ENCODE results near the gene TMEM247.

TMEM247 gene

GRCh38 chr2:46489423-46490174 is 10.2 kb downstream of the TMEM247 start:
- no peak for DNase-seq (ENCODE audit: low spot score)

- DNase-seq (ENCODE audit: low spot score): peak; percentile 26
Observed at GRCh38 chr2:46490521-46491141, 11.3 kb downstream of the TMEM247 start.

GRCh38 chr2:46492301-46492700 is 12.9 kb downstream of the TMEM247 start:
- DNase-seq (ENCODE audit: low spot score): no peak

GRCh38 chr2:46493241-46493970 is 14.0 kb downstream of the TMEM247 start:
- peak; percentile 72 for DNase-seq (ENCODE audit: low spot score)

GRCh38 chr2:46493971-46494250 is 14.5 kb downstream of the TMEM247 start:
- no peak for DNase-seq (ENCODE audit: low spot score)

DNA sequence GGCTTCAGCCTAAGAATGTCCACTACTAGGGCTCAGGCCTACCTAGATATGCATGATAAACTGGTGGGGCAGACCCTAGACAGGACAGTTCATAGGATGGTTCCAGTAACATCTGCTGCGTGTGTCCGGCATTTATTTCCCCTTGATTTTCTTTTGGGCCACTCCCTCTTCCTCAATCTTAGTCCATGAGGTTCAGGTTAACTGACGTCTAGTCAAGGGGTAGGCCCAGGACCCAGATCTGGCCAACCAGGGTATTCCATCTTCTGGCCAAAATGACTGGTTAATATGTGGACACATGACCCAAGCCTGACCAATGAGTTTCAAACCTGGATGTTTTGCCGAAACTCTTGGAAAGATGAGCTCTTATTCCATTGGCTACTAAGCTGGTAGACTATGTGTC is 15.2 kb downstream of the TMEM247 start:
- no peak for DNase-seq (ENCODE audit: low spot score)

DNA sequence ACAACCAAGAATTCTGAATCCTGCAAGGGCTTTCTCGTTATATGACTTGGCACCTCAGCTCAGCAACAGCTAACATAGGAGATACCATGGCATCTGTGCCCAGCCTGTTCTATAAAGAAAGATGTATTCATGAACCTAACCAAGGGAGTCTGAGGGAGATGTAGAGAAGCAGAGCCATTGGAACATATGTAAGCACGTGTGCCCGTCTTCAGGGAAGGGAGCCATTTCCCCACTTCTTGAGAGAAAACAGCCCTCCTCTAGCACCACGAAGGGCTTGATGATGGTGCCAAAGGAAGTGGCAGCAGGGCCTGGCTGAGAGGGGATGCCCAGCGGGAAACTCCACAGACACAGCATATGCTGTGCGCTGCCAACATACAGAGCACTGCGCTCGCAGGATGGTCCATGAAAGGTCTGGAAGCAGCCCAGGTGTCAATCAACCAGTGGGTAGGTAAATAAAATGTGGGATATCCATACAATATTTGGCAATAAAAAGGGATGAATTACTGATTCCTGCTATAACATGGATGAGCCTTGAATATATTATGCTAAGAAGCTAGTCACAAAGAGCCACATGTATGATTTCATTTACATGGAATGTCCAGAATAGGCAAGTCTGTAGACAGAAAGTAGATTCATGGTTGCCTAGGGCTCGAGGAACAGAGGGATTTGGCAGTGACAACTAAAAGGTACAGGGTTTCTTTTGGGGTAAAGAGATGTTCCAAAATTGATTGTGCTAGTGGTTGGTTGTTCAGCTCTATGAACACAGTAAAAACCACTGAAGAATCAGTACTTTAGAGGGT is 16.1 kb downstream of the TMEM247 start:
- DNase-seq (ENCODE audit: low spot score): peak; percentile 50

GRCh38 chr2:46497766-46498165 is 18.4 kb downstream of the TMEM247 start:
- DNase-seq (ENCODE audit: low spot score): no peak

GRCh38 chr2:46498681-46499080 is 19.3 kb downstream of the TMEM247 start:
- no peak for DNase-seq (ENCODE audit: low spot score)

DNA sequence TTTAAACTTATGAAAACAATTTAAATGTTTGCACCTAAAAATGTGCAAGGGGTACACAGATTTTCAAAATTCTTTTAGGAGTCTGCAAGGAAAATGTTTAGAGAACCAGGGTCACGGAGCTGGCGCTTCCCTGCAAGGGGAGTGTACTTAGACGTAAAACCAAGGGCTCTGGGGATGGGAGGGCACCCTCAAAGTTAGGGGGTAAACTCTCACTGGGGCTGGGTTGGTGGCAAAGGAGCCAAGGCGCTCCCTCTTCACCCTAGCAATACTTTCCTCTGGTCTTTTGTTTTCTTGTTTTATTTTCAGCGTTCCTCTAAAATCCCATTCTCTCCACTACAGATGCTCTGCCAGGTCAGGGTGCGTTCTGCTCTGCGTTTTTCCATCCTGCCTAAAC is 20.0 kb downstream of the TMEM247 start:
- DNase-seq (ENCODE audit: low spot score): no peak

- no peak for DNase-seq (ENCODE audit: low spot score)
Observed at GRCh38 chr2:46500801-46501200, 21.4 kb downstream of the TMEM247 start.

- no peak for DNase-seq (ENCODE audit: low spot score)
Observed at GRCh38 chr2:46502291-46502885, 23.0 kb downstream of the TMEM247 start.

DNA sequence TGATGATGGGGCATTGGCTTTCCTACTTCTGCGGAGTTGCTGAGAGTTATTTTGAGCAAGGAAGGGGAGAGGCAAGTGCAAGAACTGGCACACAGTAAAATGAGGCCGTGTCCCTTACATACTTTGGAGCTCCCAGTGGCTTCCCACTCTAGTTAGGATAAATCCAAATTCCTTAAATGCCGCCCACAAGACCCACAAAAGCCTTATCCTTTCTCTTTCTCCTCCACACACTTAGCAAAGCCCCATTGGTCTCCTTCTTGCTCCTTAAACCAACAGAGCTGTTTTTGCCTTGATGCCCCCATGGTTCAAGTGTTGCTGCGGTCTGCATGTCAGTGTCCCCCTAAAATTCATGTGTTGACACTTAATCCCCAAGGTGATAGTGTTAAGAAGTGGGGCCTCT is 24.3 kb downstream of the TMEM247 start:
- DNase-seq (ENCODE audit: low spot score): no peak

DNA sequence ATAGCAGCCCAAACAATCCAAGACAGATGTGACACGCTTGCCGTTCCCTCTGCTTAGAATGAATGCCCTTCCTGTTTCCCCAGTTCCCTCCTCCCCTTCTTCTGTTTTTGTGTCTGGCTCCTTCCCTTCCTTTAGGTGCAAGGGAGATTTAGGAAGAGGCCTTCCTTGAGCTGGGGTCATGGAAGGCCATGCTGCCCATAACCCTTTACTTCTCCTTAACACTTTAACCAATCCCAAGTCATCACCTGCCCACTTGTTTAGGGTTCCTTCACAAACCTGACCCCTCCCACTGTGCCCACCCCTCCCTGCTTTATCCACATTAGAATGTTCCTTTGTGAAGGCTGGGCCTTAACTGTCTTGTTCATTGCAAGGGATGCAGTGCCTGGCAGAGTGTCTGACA is 24.9 kb downstream of the TMEM247 start:
- no peak for DNase-seq (ENCODE audit: low spot score)

- no peak for DNase-seq (ENCODE audit: low spot score)
Observed at GRCh38 chr2:46504685-46505471, 25.5 kb downstream of the TMEM247 start.

- DNase-seq (ENCODE audit: low spot score): no peak
Observed at GRCh38 chr2:46505472-46505783, 26.1 kb downstream of the TMEM247 start.

DNA sequence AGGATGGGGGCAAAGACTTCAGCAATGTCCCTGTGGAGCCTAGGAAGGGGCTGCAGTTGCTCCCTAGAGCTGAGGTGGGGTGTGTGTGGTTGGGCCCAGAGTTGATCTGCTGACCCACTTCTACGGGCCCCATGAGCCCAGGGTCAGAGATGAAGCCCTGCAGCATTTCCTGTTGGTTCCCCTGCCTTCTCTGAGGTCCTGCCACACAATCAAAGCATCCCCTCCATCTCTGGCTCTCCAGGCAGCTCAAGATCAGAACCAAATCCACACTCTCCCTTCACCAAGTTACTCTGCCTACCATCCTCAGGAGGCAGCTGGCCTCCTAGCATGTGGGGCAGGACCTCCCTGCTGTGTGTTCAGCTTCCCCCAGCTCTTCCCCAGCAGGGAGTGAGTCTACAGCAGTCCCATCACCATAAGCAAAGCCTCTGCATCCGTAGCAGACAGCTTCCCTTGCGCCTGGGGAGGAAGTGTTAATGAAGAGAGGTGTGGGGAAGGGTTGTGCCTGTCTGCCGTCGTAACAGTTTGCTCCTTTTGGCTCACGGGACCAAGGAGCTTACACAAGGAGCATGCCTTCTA is 26.9 kb downstream of the TMEM247 start:
- DNase-seq (ENCODE audit: low spot score): no peak

DNA sequence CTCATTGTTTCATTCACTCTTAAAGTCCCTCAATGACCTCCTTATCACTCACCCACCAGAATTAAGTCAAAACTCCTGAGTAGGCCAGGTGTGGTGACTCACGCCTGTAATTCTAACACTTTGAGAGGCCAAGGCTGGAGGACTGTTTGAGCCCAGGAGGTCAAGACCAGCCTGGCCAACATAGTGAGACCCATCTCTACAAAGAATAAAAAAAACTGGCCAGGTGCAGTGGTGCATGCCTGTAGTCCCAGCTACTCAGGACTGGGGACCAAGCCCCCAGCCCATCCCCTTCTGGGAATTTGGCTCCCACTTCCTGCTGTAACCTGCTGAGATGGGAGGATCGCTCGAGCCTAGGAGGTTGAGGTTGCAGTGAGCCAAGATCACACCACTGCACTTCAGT is 28.9 kb downstream of the TMEM247 start:
- DNase-seq (ENCODE audit: low spot score): no peak

GRCh38 chr2:46508759-46509158 is 29.4 kb downstream of the TMEM247 start:
- no peak for DNase-seq (ENCODE audit: low spot score)

DNA sequence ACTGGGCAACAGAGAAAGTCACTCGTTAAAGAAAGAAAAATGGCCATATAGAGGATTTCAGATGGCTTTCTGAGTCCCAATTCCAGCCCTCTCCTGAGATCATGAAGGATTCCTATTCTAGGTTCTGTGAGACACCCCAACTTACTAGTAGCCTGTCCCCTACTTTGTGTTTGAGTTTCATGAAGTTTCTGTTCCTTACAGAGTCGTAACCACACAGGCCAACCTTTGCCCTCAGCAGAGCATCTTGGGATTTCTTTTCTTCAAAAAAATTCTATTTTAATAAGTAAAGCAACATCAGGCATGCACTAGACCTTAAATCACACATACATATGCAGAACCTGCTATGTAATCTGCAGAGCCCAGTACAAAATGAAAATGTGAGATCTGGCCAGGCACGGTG is 30.4 kb downstream of the TMEM247 start:
- no peak for DNase-seq (ENCODE audit: low spot score)

GRCh38 chr2:46510598-46511177 is 31.3 kb downstream of the TMEM247 start:
- DNase-seq (ENCODE audit: low spot score): no peak
